Neural progenitor cell (in vitro differentiated cells): ENCODE data around the gene NKD1. TPM values are rescaled to one million over a fixed set of nuclear protein-coding genes. Genes with fewer than 3 reads are reported as not detected.

Experiments
- DNase-seq: peaks from one replicate; pipeline ENCODE4 v3.0.0-alpha.2; 2016; ENCODE audit warnings: low spot score
- H2AFZ ChIP-seq: fragments of 200-600 bp; sonication (generic); replicated peaks from 2 replicates; pipeline ENCODE4 v1.6.1; 2016; ENCODE audit warnings: antibody characterized with exemption
- H3F3A ChIP-seq: fragments of 200-600 bp; sonication (generic); 2 replicates; pipeline ENCODE4 v1.6.1; 2016; ENCODE audit warnings: antibody characterized with exemption, low read depth
- H3K27ac ChIP-seq: fragments of 200-600 bp; sonication (generic); 2 replicates; pipeline ENCODE4 v1.5.1; 2016; ENCODE audit warnings: mild to moderate bottlenecking
- H3K27me3 ChIP-seq: fragments of 200-600 bp; sonication (generic); 2 replicates; pipeline ENCODE4 v1.6.1; 2016; ENCODE audit warnings: mild to moderate bottlenecking, moderate library complexity
- H3K36me3 ChIP-seq: fragments of 200-600 bp; sonication (generic); 2 replicates; pipeline ENCODE4 v1.5.1; 2016
- H3K4me1 ChIP-seq: fragments of 200-600 bp; sonication (generic); 2 replicates; pipeline ENCODE4 v1.6.1; 2016; ENCODE audit warnings: mixed run types
- H3K4me2 ChIP-seq: fragments of 200-600 bp; sonication (generic); 2 replicates; pipeline ENCODE4 v1.6.1; 2016
- H3K4me3 ChIP-seq: fragments of 200-600 bp; sonication (generic); 2 replicates; pipeline ENCODE4 v1.5.1; 2016
- H3K79me2 ChIP-seq: fragments of 200-600 bp; sonication (generic); 2 replicates; pipeline ENCODE4 v1.6.1; 2016; ENCODE audit warnings: low read depth
- H3K9ac ChIP-seq: fragments of 200-600 bp; sonication (generic); 2 replicates; pipeline ENCODE4 v1.6.1; 2016
- H3K9me3 ChIP-seq: fragments of 200-600 bp; sonication (generic); 2 replicates; pipeline ENCODE4 v1.5.1; 2016; ENCODE audit warnings: low read depth
- H4K20me1 ChIP-seq: fragments of 200-600 bp; sonication (generic); 2 replicates; pipeline ENCODE4 v1.6.1; 2016; ENCODE audit warnings: low read depth
- H3K27ac Mint-ChIP-seq: 3 replicates; pipeline ENCODE4 v1.8.0; 2021; ENCODE audit warnings: mixed read lengths
- H3K27me3 Mint-ChIP-seq: 2 replicates; pipeline ENCODE4 v1.8.0; 2022; ENCODE audit warnings: low read depth, mild to moderate bottlenecking, inconsistent platforms, moderate library complexity, mixed read lengths; ENCODE audit not compliant: insufficient read depth
- H3K36me3 Mint-ChIP-seq: 3 replicates; pipeline ENCODE4 v1.8.0; 2021; ENCODE audit warnings: mixed read lengths
- H3K4me1 Mint-ChIP-seq: 3 replicates; pipeline ENCODE4 v1.8.0; 2021; ENCODE audit warnings: mixed read lengths
- H3K4me3 Mint-ChIP-seq: 3 replicates; pipeline ENCODE4 v1.8.0; 2021; ENCODE audit warnings: mild to moderate bottlenecking, moderate library complexity, mixed read lengths
- H3K9me3 Mint-ChIP-seq: 3 replicates; pipeline ENCODE4 v1.8.0; 2020; ENCODE audit warnings: mixed read lengths
- CTCF ChIP-seq: fragments of 200-600 bp; sonication (generic); IDR thresholded peaks from 2 replicates; pipeline ENCODE4 v1.5.1; 2017; ENCODE audit warnings: antibody characterized with exemption, mild to moderate bottlenecking
- EZH2 ChIP-seq: fragments of 200-600 bp; sonication (generic); IDR thresholded peaks from 2 replicates; pipeline ENCODE4 v1.6.1; 2017; ENCODE audit warnings: antibody characterized with exemption, mild to moderate bottlenecking, moderate library complexity
- EZH2phosphoT487 ChIP-seq: fragments of 200-600 bp; sonication (generic); IDR thresholded peaks from 2 replicates; pipeline ENCODE4 v1.6.1; 2017; ENCODE audit warnings: antibody characterized with exemption
- total RNA-seq: library from RNA; depleted of rRNA; stranded (reverse); fragments of >200 nt; gene quantifications from 2 replicates; pipeline ENCODE4 v1.2.3, GENCODE V29; 2015; ENCODE audit warnings: low replicate concordance

The NKD1 gene
- total RNA-seq, 1 donor from 2014 or later, result 5.3 TPM

GRCh38 chr16:50631249-50631984, 83.2 kb downstream of the NKD1 start:
- H3K36me3 Mint-ChIP-seq, result peaks cover 30% of the 10 kb centered on the region
- H3K4me3 Mint-ChIP-seq, result no peak overlapping the region
- no peak overlapping the region for H3K9ac ChIP-seq
- no peaks in the 10 kb centered on the region for H3F3A ChIP-seq
- DNase-seq, result no peak
- no peak overlapping the region for H3K4me3 ChIP-seq
- H2AFZ ChIP-seq, result no peak overlapping the region
- H4K20me1 ChIP-seq, result no peaks in the 10 kb centered on the region
- TF ChIP-seq EZH2phosphoT487 (no peak), CTCF (no peak), EZH2 (no peak)
- H3K4me1 ChIP-seq, result no peaks in the 10 kb centered on the region
- no peak overlapping the region for H3K4me2 ChIP-seq
- H3K27me3 ChIP-seq, result no peaks in the 10 kb centered on the region
- H3K9me3 ChIP-seq, result no peaks in the 10 kb centered on the region
- H3K27ac ChIP-seq, result no peak overlapping the region
- H3K27ac Mint-ChIP-seq, result no peak overlapping the region
- peaks cover 12% of the 10 kb centered on the region for H3K27me3 Mint-ChIP-seq
- H3K9me3 Mint-ChIP-seq, result no peaks in the 10 kb centered on the region
- no peaks in the 10 kb centered on the region for H3K36me3 ChIP-seq
- no peaks in the 10 kb centered on the region for H3K79me2 ChIP-seq
- peaks cover 20% of the 10 kb centered on the region for H3K4me1 Mint-ChIP-seq

DNA sequence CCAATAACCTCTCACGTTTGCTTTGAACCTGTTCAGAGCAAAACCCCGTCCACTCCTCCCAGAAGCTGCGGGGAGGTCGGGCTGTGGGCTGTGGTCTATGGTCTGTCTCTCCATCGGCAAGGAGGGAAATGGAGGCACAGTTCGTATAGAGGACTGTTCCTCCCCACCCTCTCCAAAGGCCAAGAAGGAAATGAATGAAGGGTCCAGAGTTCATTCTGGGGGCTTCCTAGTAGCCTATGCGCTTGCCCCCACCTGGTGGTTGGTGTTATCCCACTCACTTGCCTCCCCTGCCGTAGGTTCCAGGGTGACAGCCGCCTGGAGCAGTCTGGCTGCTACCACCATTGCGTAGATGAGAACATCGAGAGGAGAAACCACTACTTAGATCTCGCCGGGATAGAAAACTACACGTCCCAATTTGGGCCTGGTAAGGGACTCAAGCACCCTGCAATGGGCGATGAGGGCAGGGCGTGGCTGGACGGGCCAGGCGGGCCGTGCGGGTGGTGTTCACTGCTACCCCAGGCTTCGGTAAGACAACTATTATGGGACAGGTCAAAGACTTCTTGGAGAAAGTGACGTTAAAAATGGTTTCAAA, 83.9 kb downstream of the NKD1 start:
- no peaks in the 10 kb centered on the region for H3K4me1 ChIP-seq
- Mint-ChIP-seq H3K27me3 (peaks cover 7% of the 10 kb centered on the region), H3K4me1 (peaks cover 25% of the 10 kb centered on the region), H3K4me3 (no peak overlapping the region), H3K9me3 (no peaks in the 10 kb centered on the region), H3K27ac (no peak overlapping the region), H3K36me3 (peaks cover 36% of the 10 kb centered on the region)
- H3K4me3 ChIP-seq, result no peak overlapping the region
- H3K27ac ChIP-seq, result no peak overlapping the region
- no peak overlapping the region for H3K4me2 ChIP-seq
- DNase-seq, result no peak
- no peak overlapping the region for H2AFZ ChIP-seq
- H3K9me3 ChIP-seq, result no peaks in the 10 kb centered on the region
- no peak overlapping the region for H3K9ac ChIP-seq
- H4K20me1 ChIP-seq, result no peaks in the 10 kb centered on the region
- H3K36me3 ChIP-seq, result no peaks in the 10 kb centered on the region
- no peaks in the 10 kb centered on the region for H3K79me2 ChIP-seq
- no peaks in the 10 kb centered on the region for H3K27me3 ChIP-seq
- H3F3A ChIP-seq, result no peaks in the 10 kb centered on the region
- TF ChIP-seq CTCF (no peak), EZH2phosphoT487 (no peak), EZH2 (no peak)

- no peaks in the 10 kb centered on the region for H3K36me3 ChIP-seq
- H3K4me3 Mint-ChIP-seq, result no peak overlapping the region
- no peaks in the 10 kb centered on the region for H3K27me3 ChIP-seq
- peaks cover 7% of the 10 kb centered on the region for H3K27me3 Mint-ChIP-seq
- H3K4me3 ChIP-seq, result no peak overlapping the region
- H3K79me2 ChIP-seq, result no peaks in the 10 kb centered on the region
- H3K27ac ChIP-seq, result no peak overlapping the region
- H4K20me1 ChIP-seq, result no peaks in the 10 kb centered on the region
- TF ChIP-seq EZH2phosphoT487 (no peak), EZH2 (no peak), CTCF (no peak)
- no peak overlapping the region for H3K9ac ChIP-seq
- peaks cover 30% of the 10 kb centered on the region for H3K36me3 Mint-ChIP-seq
- no peaks in the 10 kb centered on the region for H3F3A ChIP-seq
- H3K4me1 Mint-ChIP-seq, result peaks cover 22% of the 10 kb centered on the region
- H3K4me1 ChIP-seq, result no peaks in the 10 kb centered on the region
- no peaks in the 10 kb centered on the region for H3K9me3 ChIP-seq
- H2AFZ ChIP-seq, result no peak overlapping the region
- H3K4me2 ChIP-seq, result no peak overlapping the region
- H3K9me3 Mint-ChIP-seq, result no peaks in the 10 kb centered on the region
- DNase-seq, result no peak
- H3K27ac Mint-ChIP-seq, result no peak overlapping the region
Observed at GRCh38 chr16:50632927-50633800, 85.0 kb downstream of the NKD1 start.
